ENCODE results near the gene MYOZ3. TPM values are rescaled to one million over a fixed set of nuclear protein-coding genes. Genes with fewer than 3 reads are reported as not detected.

The MYOZ3 gene
- polyA plus RNA-seq, 1 of the 3 experiments (the other 2 are of a cell fraction), result 0.26 TPM

- peaks cover 0 to 80% of the 10 kb centered on the region in 2 experiments; a peak in 3 of 4 replicates for H3K4me1 ChIP-seq (ENCODE audit: control insufficient read depth in 1 of 2, insufficient read depth in 2 of 2, low read depth in 1 of 2, low read length in 1 of 2)
- no peak overlapping the region for H3K9ac ChIP-seq
- H3K27me3 ChIP-seq (ENCODE audit: insufficient read depth), result no peaks in the 10 kb centered on the region
- no peaks in the 10 kb centered on the region for H3K9me3 ChIP-seq
- TF ChIP-seq NFIC (IDR thresholded peaks at IDR 0.05; ENCODE audit: borderline replicate concordance) (peak; percentile 41; the same call in 1 of the 2 replicates), YY1 (IDR thresholded peaks at IDR 0.05; ENCODE audit: low read depth) (no peak), GATA2 (CRISPR knock-in tag; IDR thresholded peaks at IDR 0.05) (peak; percentile 99), RAD21 (IDR thresholded peaks at IDR 0.05; ENCODE audit: low read length) (peak; percentile 31; the same call in 1 of the 2 replicates), FOXJ3 (CRISPR knock-in tag; IDR thresholded peaks at IDR 0.05) (peak; percentile 90), EP300 (IDR thresholded peaks at IDR 0.05; ENCODE audit: borderline replicate concordance in 1 of 2, low read depth in 1 of 2, low read length in 1 of 2) (peak in 1 of 2 experiments; percentile 94; a peak in 2 of 4 replicates), USF1 (IDR thresholded peaks at IDR 0.05; ENCODE audit: borderline replicate concordance, low read depth) (no peak), SIN3A (IDR thresholded peaks at IDR 0.05; ENCODE audit: borderline replicate concordance, low read depth, low read length) (no peak), RCOR1 (IDR thresholded peaks at IDR 0.05; ENCODE audit: low read length) (peak; percentile 97), SMC3 (IDR thresholded peaks at IDR 0.05; ENCODE audit: low read depth, low read length) (peak; percentile 18; the same call in 1 of the 2 replicates), CHD2 (IDR thresholded peaks at IDR 0.05; ENCODE audit: low read length, partially characterized antibody) (peak; percentile 77), TCF12 (IDR thresholded peaks at IDR 0.05) (peak; percentile 55; the same call in 1 of the 2 replicates)
- no peak overlapping the region for H3K4me2 ChIP-seq
- 50% methylated on average over 3 of the region's 5 CpGs for WGBS (ENCODE audit: low lambda C conversion rate)
- no peak overlapping the region for H2AFZ ChIP-seq (ENCODE audit: low read depth)
- POLR2A ChIA-PET, result interaction anchor here (0.8 to 1.5 kb wide), 3 partner anchors 15 to 56 kb away, joined by 3 to 14 read pairs (median 4); partner anchors contain the start of gene SYNPO
- no peaks in the 10 kb centered on the region for H3K79me2 ChIP-seq (ENCODE audit: insufficient read depth)
- CTCF ChIA-PET, result interaction anchor here (0.8 to 4.8 kb wide), 6 partner anchors 13 to 55 kb away, joined by 3 to 32 read pairs (median 10); no protein-coding TSS in a partner anchor
- no peaks in the 10 kb centered on the region for H3F3A ChIP-seq (replicated peaks; ENCODE audit: insufficient read depth)
- peak overlapping the region in 1 of 2 experiments; percentile 86; a peak in 2 of 4 replicates for H3K27ac ChIP-seq (ENCODE audit: low read depth in 2 of 2, low read length in 1 of 2)
- no peaks in the 10 kb centered on the region for H3K9me2 ChIP-seq
- H3K4me3 ChIP-seq (ENCODE audit: low read depth in 2 of 2, low read length in 1 of 2), result no peak overlapping the region
- H3K36me3 ChIP-seq (replicated peaks in 1 of 2; ENCODE audit: control insufficient read depth in 1 of 2, insufficient read depth in 2 of 2, low read length in 1 of 2), result peaks cover 0 to 17% of the 10 kb centered on the region in 2 experiments
- peak; percentile 90 for DNase-seq
- H4K20me1 ChIP-seq (ENCODE audit: insufficient read depth), result no peaks in the 10 kb centered on the region
These were observed 45.0 kb upstream of the MYOZ3 start for GRCh38 chr5:150616024-150616470.

- no peaks in the 10 kb centered on the region for H3K27me3 ChIP-seq (ENCODE audit: insufficient read depth)
- no peaks in the 10 kb centered on the region for H4K20me1 ChIP-seq (ENCODE audit: insufficient read depth)
- H3K9me2 ChIP-seq, result no peaks in the 10 kb centered on the region
- peak overlapping the region in 1 of 2 experiments; percentile 86; a peak in 2 of 4 replicates for H3K27ac ChIP-seq (ENCODE audit: low read depth in 2 of 2, low read length in 1 of 2)
- H3K79me2 ChIP-seq (ENCODE audit: insufficient read depth), result no peaks in the 10 kb centered on the region
- H3K4me1 ChIP-seq (ENCODE audit: control insufficient read depth in 1 of 2, insufficient read depth in 2 of 2, low read depth in 1 of 2, low read length in 1 of 2), result peaks cover 0 to 78% of the 10 kb centered on the region in 2 experiments; a peak in 3 of 4 replicates
- ChIA-PET POLR2A (interaction anchor here (0.8 to 1.5 kb wide), 3 partner anchors 15 to 56 kb away, joined by 3 to 14 read pairs (median 4); partner anchors contain the start of gene SYNPO), CTCF (interaction anchor here (0.8 to 4.8 kb wide), 5 partner anchors 13 to 56 kb away, joined by 3 to 32 read pairs (median 14); no protein-coding TSS in a partner anchor)
- no peaks in the 10 kb centered on the region for H3K9me3 ChIP-seq
- TF ChIP-seq MAX (IDR thresholded peaks at IDR 0.05; ENCODE audit: low read depth) (no peak), RFX5 (IDR thresholded peaks at IDR 0.05; ENCODE audit: low read length) (no peak), ZBTB33 (IDR thresholded peaks at IDR 0.05; ENCODE audit: borderline replicate concordance, low read depth) (no peak), RAD21 (IDR thresholded peaks at IDR 0.05; ENCODE audit: low read length) (no peak), YY1 (IDR thresholded peaks at IDR 0.05; ENCODE audit: low read depth) (no peak), RXRA (IDR thresholded peaks at IDR 0.05; ENCODE audit: borderline replicate concordance, low read depth) (no peak)
- no peaks in the 10 kb centered on the region for H3F3A ChIP-seq (replicated peaks; ENCODE audit: insufficient read depth)
- WGBS (ENCODE audit: low lambda C conversion rate), result 96% methylated on average over 1 of the region's 1 CpG
- no peak overlapping the region for H2AFZ ChIP-seq (ENCODE audit: low read depth)
- no peak overlapping the region for H3K4me3 ChIP-seq (ENCODE audit: low read depth in 2 of 2, low read length in 1 of 2)
- no peak overlapping the region for H3K9ac ChIP-seq
- no peak overlapping the region for H3K4me2 ChIP-seq
- peak; percentile 60 for DNase-seq
- H3K36me3 ChIP-seq (replicated peaks in 1 of 2; ENCODE audit: control insufficient read depth in 1 of 2, insufficient read depth in 2 of 2, low read length in 1 of 2), result peaks cover 0 to 13% of the 10 kb centered on the region in 2 experiments
These were observed 44.5 kb upstream of the MYOZ3 start for GRCh38 chr5:150616506-150616905.
